HL-60 (cell line): Measurements from ENCODE around the gene SCAF4.

Source experiments
- CTCF ChIP-seq: IDR thresholded peaks from one replicate; pipeline ENCODE4 v1.5.1; 2011; ENCODE audit warnings: low read length, control low read depth, inconsistent platforms; ENCODE audit not compliant: insufficient read depth
- GABPA ChIP-seq: IDR thresholded peaks from 2 replicates; pipeline ENCODE4 v1.6.1; 2012; ENCODE audit warnings: low read depth
- POLR2AphosphoS5 ChIP-seq: IDR thresholded peaks from 2 replicates; pipeline ENCODE4 v1.6.1; 2012; ENCODE audit warnings: low read depth
- REST ChIP-seq: IDR thresholded peaks from 2 replicates; pipeline ENCODE4 v1.6.1; 2012; ENCODE audit warnings: low read depth; ENCODE audit not compliant: insufficient replicate concordance
- SPI1 ChIP-seq: IDR thresholded peaks from 2 replicates; pipeline ENCODE4 v1.6.1; 2012; ENCODE audit warnings: low read depth, mild to moderate bottlenecking, borderline replicate concordance

- TF ChIP-seq POLR2AphosphoS5 = no peak
- TF ChIP-seq CTCF = no peak
- TF ChIP-seq REST = no peak
- TF ChIP-seq GABPA = no peak
- no peak for TF ChIP-seq SPI1
These were observed 18.9 kb upstream of the SCAF4 start for GRCh38 chr21:31750843-31751242.
